ENCODE results near the gene WDR91. TPM values are rescaled to one million over a fixed set of nuclear protein-coding genes. Genes with fewer than 3 reads are reported as not detected.

The WDR91 gene
- total RNA-seq, 1 experiment from 2014 or later: 10.1 TPM

- DNase-seq (ENCODE audit: low read depth, low spot score): peak; percentile 40
- TF ChIP-seq, protein P1, sequence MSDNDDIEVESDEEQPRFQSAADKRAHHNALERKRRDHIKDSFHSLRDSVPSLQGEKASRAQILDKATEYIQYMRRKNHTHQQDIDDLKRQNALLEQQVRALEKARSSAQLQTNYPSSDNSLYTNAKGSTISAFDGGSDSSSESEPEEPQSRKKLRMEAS (IDR thresholded peaks at IDR 0.05): no peak
- TF ChIP-seq CEBPB (IDR thresholded peaks at IDR 0.05; ENCODE audit: low read depth) (no peak), SP1 (IDR thresholded peaks at IDR 0.05; ENCODE audit: low read depth) (no peak), EZH2phosphoT487 (IDR thresholded peaks at IDR 0.05; ENCODE audit: borderline replicate concordance) (no peak), ZBTB33 (IDR thresholded peaks at IDR 0.05; ENCODE audit: extremely low read depth, insufficient replicate concordance, low read length) (no peak), TCF7L2 (IDR thresholded peaks at IDR 0.05; ENCODE audit: borderline replicate concordance, extremely low read depth, insufficient read depth, insufficient read length) (peak; percentile 90), EZH2 (IDR thresholded peaks at IDR 0.05) (no peak), RAD21 (IDR thresholded peaks at IDR 0.05; ENCODE audit: low read depth) (peak; percentile 34; the same call in 1 of the 2 replicates), JUND (IDR thresholded peaks at IDR 0.05) (no peak), POLR2A (IDR thresholded peaks at IDR 0.05; ENCODE audit: borderline replicate concordance, extremely low read depth, insufficient read depth, insufficient read length) (no peak), ZNF274 (IDR thresholded peaks at IDR 0.05; ENCODE audit: low read depth, low read length) (no peak), SIN3A (IDR thresholded peaks at IDR 0.05; ENCODE audit: low read depth) (no peak), CBX3 (IDR thresholded peaks at IDR 0.05; ENCODE audit: low read depth) (peak; percentile 45; the same call in 1 of the 2 replicates), ELF1 (IDR thresholded peaks at IDR 0.05; ENCODE audit: borderline replicate concordance, low read depth) (no peak), YY1 (IDR thresholded peaks at IDR 0.05; ENCODE audit: extremely low read depth, insufficient replicate concordance, low read depth, low read length) (peak; percentile 66)
- TF ChIP-seq, protein P2, sequence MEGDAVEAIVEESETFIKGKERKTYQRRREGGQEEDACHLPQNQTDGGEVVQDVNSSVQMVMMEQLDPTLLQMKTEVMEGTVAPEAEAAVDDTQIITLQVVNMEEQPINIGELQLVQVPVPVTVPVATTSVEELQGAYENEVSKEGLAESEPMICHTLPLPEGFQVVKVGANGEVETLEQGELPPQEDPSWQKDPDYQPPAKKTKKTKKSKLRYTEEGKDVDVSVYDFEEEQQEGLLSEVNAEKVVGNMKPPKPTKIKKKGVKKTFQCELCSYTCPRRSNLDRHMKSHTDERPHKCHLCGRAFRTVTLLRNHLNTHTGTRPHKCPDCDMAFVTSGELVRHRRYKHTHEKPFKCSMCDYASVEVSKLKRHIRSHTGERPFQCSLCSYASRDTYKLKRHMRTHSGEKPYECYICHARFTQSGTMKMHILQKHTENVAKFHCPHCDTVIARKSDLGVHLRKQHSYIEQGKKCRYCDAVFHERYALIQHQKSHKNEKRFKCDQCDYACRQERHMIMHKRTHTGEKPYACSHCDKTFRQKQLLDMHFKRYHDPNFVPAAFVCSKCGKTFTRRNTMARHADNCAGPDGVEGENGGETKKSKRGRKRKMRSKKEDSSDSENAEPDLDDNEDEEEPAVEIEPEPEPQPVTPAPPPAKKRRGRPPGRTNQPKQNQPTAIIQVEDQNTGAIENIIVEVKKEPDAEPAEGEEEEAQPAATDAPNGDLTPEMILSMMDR (IDR thresholded peaks at IDR 0.05 in 2 of 3, conservative IDR thresholded peaks at IDR 0.05 in 1 of 3; ENCODE audit: borderline replicate concordance in 1 of 3, insufficient read depth in 1 of 3, low read depth in 2 of 3, low read length in 2 of 3): peak; percentile 51 to 89 (median 77); a peak in 5 of 6 replicates
- TF ChIP-seq, protein P3, sequence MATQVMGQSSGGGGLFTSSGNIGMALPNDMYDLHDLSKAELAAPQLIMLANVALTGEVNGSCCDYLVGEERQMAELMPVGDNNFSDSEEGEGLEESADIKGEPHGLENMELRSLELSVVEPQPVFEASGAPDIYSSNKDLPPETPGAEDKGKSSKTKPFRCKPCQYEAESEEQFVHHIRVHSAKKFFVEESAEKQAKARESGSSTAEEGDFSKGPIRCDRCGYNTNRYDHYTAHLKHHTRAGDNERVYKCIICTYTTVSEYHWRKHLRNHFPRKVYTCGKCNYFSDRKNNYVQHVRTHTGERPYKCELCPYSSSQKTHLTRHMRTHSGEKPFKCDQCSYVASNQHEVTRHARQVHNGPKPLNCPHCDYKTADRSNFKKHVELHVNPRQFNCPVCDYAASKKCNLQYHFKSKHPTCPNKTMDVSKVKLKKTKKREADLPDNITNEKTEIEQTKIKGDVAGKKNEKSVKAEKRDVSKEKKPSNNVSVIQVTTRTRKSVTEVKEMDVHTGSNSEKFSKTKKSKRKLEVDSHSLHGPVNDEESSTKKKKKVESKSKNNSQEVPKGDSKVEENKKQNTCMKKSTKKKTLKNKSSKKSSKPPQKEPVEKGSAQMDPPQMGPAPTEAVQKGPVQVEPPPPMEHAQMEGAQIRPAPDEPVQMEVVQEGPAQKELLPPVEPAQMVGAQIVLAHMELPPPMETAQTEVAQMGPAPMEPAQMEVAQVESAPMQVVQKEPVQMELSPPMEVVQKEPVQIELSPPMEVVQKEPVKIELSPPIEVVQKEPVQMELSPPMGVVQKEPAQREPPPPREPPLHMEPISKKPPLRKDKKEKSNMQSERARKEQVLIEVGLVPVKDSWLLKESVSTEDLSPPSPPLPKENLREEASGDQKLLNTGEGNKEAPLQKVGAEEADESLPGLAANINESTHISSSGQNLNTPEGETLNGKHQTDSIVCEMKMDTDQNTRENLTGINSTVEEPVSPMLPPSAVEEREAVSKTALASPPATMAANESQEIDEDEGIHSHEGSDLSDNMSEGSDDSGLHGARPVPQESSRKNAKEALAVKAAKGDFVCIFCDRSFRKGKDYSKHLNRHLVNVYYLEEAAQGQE (IDR thresholded peaks at IDR 0.05; ENCODE audit: low read depth): no peak
- no peaks in the 10 kb centered on the region for H3K79me2 ChIP-seq (ENCODE audit: insufficient read depth, low read length)
- RAD21 ChIA-PET (ENCODE audit: low non-redundant PET in 1 of 2, low total read pairs in 2 of 2, uncharacterized antibody in 2 of 2, unreplicated experiment in 2 of 2): no interaction called here
- H3K27ac ChIP-seq (ENCODE audit: low read depth, low read length): no peak overlapping the region
- H3K36me3 ChIP-seq (ENCODE audit: control insufficient read depth in 1 of 2, insufficient read depth in 2 of 2, low read length in 2 of 2): no peaks in the 10 kb centered on the region
- H3K4me3 ChIP-seq (replicated peaks in 1 of 2; ENCODE audit: low read depth in 1 of 2, low read length in 2 of 2): no peak overlapping the region
- no peaks in the 10 kb centered on the region for H3K27me3 ChIP-seq (ENCODE audit: insufficient read depth, low read length)
- peak; percentile 99 for ATAC-seq
- H3K9ac ChIP-seq (ENCODE audit: low read length): no peak overlapping the region
- BruUV-seq (replicated peaks): no TSS peak
- CTCF ChIA-PET: interaction anchor here (1.0 kb wide), 1 partner anchor 22 kb away, joined by 4 read pairs; no protein-coding TSS in a partner anchor
- no peaks in the 10 kb centered on the region for H3K9me3 ChIP-seq (ENCODE audit: control insufficient read depth in 1 of 2, insufficient read depth in 1 of 2, low read depth in 1 of 2, low read length in 2 of 2)
- H2AFZ ChIP-seq (ENCODE audit: low read depth, low read length, poor library complexity, severe bottlenecking): peak overlapping the region; percentile 95
- no peaks in the 10 kb centered on the region for H3K9me2 ChIP-seq (ENCODE audit: insufficient read depth)
- peaks cover 0 to 9% of the 10 kb centered on the region in 2 experiments; a peak in 3 of 4 replicates for H3K4me1 ChIP-seq (ENCODE audit: control insufficient read depth in 1 of 2, insufficient read depth in 2 of 2, low read length in 2 of 2)
- intact Hi-C loops (cut with micrococcal nuclease): no loop called here
- POLR2A ChIA-PET: no interaction called here
- H3K4me2 ChIP-seq (ENCODE audit: low read length): peak overlapping the region; percentile 48
- no peaks in the 10 kb centered on the region for H4K20me1 ChIP-seq (ENCODE audit: insufficient read depth)
These were observed 21.4 kb upstream of the WDR91 start for GRCh38 chr7:135232720-135233119.
